Activated T-cell treated with anti-CD3 and anti-CD28 coated beads for 4 hours (primary cell): ENCODE data around the gene FUT1.
"Not testable (repeated sequence)": the region's sequence is repeated elsewhere in the genome, so short reads cannot be mapped to it uniquely, and the experiment has no call there.

ENCODE experiments used
- DNase-seq: peaks from one replicate; pipeline ENCODE4 v3.0.0-alpha.2; 2020

The FUT1 gene

DNA sequence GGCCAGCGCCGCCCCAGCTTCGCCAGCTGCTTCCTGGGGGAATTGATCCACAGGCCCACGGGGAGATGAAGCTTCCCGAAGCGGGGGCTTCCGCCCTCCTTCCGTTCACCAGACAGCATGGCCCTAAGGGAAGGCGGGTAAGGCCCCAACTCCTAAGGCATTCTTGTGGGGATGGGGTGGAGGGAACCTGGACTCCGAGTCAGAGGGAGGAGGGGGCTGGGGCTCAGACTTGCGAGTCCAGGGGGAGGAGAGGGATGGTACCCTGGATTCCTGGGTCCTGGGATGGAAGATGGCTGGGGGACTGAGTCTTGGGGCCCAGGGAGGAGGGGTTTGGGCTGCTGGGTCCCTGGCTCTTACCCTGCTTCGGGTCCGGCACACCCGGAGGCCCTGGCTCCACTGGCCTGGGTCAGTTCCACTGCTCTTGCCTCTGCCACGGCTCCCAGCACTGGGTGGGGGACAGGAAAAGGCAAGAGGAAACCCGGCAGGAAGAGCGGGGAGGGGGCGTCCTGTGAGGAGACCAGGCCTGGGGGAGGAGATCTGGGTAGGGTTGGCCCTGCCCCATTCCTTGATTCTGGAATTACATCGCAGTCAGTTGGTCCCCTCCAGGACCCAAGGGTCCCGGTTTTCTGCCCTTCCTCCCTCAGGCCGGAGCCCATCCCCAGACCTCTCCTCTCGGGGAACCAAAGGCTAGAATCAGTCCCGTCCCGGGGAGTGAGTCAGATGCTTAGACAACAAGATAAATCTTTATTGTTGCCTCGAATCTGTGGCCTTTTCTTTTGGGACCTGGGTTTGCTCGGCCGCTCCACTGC lies 12.1 kb downstream of the FUT1 start, which contains the start of gene RASIP1:
RASIP1 (minus strand) TSS at position 447 of the 809 bp plus-strand sequence; CDS start at position 119, 328 bp downstream.
- DNase-seq = no peak

GRCh38 chr19:48739404-48740163 lies 12.9 kb downstream of the FUT1 start:
- no peak for DNase-seq

- peak; percentile 88 for DNase-seq
These were observed 13.7 kb downstream of the FUT1 start for GRCh38 chr19:48738557-48739403.

GRCh38 chr19:48737360-48737998 lies 15.0 kb downstream of the FUT1 start:
- DNase-seq = no peak

- DNase-seq = no peak
These were observed 17.3 kb downstream of the FUT1 start for GRCh38 chr19:48735031-48735615.

GRCh38 chr19:48734625-48735024 lies 17.8 kb downstream of the FUT1 start:
- no peak for DNase-seq

GRCh38 chr19:48731452-48731851 lies 21.0 kb downstream of the FUT1 start:
- no peak for DNase-seq

- DNase-seq = no peak
These were observed 23.4 kb downstream of the FUT1 start for GRCh38 chr19:48728911-48729664.

DNA sequence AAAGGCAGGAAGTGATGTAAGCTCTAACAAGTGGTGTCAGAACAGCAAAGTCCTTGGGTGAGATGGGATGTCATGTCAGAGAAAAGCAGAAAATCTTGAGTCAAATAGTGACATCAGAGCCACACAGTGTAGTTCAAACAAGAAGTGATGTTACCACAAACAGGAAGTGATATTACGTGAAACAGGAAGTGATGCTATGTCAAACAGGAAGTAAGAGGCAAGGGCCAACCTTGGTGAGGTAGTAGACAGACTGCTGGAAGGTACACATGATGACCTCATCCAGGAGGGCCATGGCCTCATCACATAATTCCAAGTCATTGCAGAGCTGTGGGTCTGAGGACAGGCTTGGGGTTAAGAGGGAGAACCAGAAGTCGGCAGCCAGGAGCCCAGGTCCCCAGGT lies 25.9 kb downstream of the FUT1 start:
- no peak for DNase-seq

- no peak for DNase-seq
These were observed 27.4 kb downstream of the FUT1 start for GRCh38 chr19:48724796-48725753.

GRCh38 chr19:48722196-48722708 lies 30.2 kb downstream of the FUT1 start:
- no peak for DNase-seq

- DNase-seq = peak; percentile 81
These were observed 31.7 kb downstream of the FUT1 start for GRCh38 chr19:48720613-48721296.

DNA sequence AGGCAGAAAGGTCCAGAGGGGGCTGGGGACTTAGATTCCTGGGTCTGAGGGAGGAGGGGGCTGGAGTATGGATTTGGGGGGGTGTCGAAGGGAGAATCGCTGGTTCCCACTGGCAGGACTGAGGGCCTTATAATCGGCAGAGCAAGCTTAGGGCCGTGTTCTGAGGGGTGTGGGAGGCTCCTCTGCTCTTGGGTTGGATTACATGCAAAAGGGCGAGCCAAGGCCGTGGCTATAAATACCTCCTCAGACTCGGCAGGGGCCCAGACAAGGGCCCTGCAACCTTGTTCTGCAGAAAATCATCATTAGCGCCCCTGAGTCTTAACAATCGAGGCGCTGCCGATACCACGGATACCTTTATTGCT lies 32.2 kb downstream of the FUT1 start:
- no peak for DNase-seq

DNA sequence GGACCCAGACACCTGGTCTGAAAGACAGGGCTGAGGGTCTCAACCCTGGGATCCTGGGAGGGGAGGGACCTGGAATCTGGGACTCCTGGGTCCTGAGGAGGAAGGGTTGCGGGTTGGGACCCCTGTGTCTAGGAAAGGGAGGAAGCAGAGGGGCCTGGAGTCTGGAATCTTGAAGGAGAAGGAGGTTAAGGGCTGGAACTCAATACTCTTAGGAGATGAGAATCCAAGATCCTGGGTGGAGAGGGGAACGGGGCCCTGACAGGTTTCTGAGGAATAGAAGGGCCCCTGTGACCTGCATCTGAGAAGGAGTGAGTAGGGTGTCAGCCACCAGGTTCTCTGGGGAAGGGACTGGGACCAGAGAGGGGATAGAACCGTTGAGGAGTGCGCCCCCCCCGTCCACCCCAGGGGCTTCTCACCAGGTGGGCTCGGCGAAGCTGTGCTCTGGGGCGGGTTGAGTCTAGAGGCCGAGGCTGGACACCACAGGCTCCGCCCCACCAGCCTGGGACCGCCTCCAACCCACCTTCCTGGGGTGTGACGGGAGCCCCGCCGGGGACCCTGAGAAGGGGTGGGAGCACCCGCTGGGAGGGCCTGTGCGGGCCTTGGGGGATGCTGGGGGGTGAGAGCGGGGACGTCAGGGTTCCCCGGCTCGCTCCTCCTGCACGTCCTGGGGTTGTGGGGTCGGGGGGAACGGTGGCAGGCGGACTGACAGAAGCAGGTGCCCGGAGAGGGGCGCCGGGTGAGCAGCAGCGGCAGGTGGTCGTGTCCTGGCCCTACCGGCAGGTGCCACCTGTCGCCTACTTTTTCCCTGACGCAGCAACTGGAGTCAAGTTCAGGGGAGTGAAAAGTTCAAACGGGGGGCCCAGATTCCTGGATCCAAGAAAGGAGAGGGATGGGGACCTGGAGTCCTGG lies 32.9 kb downstream of the FUT1 start, which contains the start of gene MAMSTR:
MAMSTR (minus strand) TSS at position 463 of the 909 bp plus-strand sequence. CDS start 694 bp downstream, outside the sequence.
- no peak for DNase-seq

- DNase-seq = no peak
These were observed 33.7 kb downstream of the FUT1 start for GRCh38 chr19:48718711-48719231.

DNA sequence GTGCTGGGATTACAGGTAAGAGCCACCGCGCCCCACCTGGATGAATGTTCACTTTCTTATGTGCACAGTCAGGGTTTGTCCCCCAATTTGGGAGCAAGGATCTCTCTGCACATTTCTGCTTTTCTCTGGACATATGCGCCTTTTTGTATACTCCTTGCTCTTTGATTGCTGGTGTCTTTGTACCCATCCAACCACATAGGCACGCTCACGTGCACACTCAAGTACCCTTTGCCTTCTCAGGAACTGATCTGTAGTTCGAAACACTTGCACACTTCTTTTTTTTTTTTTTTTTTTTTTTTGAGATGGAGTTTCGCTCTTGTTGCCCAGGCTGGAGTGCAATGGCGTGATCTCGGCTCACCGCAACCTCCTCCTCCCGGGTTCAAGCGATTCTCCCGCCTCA lies 34.3 kb downstream of the FUT1 start:
- not testable (repeated sequence) for DNase-seq

- DNase-seq = no peak
These were observed 35.7 kb downstream of the FUT1 start for GRCh38 chr19:48716562-48717291.
